22Rv1 (cell line): ENCODE results near the gene APBB1.

ENCODE experiments used
- H3K27ac ChIP-seq: fragments of 450-650 bp; 2 replicates; pipeline ENCODE4 v1.5.1; 2017
- CTCF ChIP-seq: fragments of 450-650 bp; IDR thresholded peaks from 2 replicates; pipeline ENCODE4 v1.5.1; 2017; ENCODE audit warnings: mild to moderate bottlenecking
- ZFX ChIP-seq: fragments of 450-650 bp; IDR thresholded peaks from 2 replicates; pipeline ENCODE4 v1.6.1; 2017; ENCODE audit warnings: antibody characterized with exemption, borderline replicate concordance

The APBB1 gene

DNA sequence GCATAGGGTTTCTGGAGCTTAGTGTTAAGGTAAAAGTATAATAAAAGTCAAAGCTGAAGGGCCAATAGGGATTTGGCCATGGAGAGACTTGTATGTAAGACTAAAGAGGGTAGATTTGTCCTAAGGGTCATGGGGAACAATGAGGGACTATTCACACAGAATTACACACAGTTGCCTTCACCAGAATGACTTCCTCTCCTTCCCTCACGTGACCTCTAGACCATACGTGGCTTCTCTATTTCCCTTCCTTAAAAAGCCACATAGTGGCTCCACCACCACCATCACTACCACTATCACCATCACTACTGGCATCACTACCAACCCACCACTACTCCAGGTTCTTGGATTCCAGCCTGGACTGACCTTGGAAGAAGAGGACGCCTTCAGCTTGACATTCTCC is 19.1 kb upstream of the APBB1 start:
- TF ChIP-seq CTCF: no peak
- TF ChIP-seq ZFX: no peak

GRCh38 chr11:6437423-6437822 is 18.5 kb upstream of the APBB1 start:
- TF ChIP-seq CTCF (no peak), ZFX (no peak)

More for the DNA sequence above, 19.1 kb upstream of the APBB1 start:
- H3K27ac ChIP-seq: no peak overlapping the region

DNA sequence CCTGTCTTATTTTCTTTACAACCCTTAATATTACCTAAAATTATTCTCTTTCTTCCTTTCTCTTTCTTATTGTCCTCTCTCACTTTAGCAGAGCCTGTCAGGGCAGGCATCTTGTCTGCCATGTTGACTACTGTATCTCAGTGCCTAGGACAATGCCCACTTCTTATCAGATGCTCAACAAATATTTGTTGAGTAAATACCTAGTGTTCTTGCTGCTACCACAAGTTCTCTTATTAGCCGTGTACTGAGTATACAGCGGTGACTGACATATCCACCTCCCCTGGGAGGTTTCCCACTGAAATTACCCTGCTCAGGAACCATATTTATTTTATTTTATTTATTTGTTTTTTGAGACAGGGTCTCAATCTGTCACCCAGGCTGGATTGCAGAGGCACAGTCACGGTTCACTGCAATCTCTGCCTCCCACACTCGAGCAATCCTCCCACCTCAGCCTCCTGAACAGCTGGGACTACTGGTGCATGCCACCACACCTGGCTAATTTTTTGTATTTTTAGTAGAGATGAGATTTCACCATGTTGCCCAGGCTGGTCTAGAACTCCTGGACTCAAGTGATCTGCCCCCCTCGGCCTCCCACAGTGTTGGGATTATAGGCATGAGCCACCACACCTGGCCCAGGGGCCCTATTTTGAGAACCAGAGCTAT is 15.2 kb upstream of the APBB1 start:
- TF ChIP-seq CTCF: no peak
- TF ChIP-seq ZFX: no peak
- no peak overlapping the region for H3K27ac ChIP-seq

More at GRCh38 chr11:6437423-6437822, 18.5 kb upstream of the APBB1 start:
- no peak overlapping the region for H3K27ac ChIP-seq

DNA sequence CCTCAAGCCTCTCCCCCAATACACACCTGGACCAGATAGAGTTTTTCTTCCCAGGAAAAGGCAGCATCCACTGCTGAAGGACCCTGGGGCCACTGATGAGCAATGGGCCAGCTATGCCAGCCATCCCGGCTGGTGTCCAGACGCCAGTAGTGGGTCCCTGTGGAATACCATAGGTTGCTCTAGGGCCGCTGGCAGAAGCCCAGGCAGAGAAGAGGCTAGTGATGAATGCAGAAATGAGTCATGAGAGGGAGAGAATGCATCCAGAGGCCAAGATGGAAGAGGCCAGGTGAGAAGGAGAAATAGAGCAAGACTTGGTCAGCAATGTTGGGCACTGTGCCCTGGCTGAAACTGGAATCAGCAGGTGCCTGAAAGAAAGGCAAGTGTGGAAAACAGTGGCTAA is 13.0 kb upstream of the APBB1 start:
- TF ChIP-seq CTCF (no peak), ZFX (no peak)

GRCh38 chr11:6427516-6427915 is 8.6 kb upstream of the APBB1 start:
- no peak overlapping the region for H3K27ac ChIP-seq
- TF ChIP-seq CTCF (no peak), ZFX (no peak)

More for the DNA sequence above, 13.0 kb upstream of the APBB1 start:
- no peak overlapping the region for H3K27ac ChIP-seq

- TF ChIP-seq ZFX: no peak
- no peak for TF ChIP-seq CTCF
- H3K27ac ChIP-seq: no peak overlapping the region
Observed at GRCh38 chr11:6420677-6421076, 1.8 kb upstream of the APBB1 start.

GRCh38 chr11:6418557-6419008 is 311 bp downstream of the APBB1 start:
- TF ChIP-seq CTCF: no peak
- TF ChIP-seq ZFX: no peak
- H3K27ac ChIP-seq: no peak overlapping the region
